ENCODE data around the gene DIPK1A.

Gene DIPK1A

DNA sequence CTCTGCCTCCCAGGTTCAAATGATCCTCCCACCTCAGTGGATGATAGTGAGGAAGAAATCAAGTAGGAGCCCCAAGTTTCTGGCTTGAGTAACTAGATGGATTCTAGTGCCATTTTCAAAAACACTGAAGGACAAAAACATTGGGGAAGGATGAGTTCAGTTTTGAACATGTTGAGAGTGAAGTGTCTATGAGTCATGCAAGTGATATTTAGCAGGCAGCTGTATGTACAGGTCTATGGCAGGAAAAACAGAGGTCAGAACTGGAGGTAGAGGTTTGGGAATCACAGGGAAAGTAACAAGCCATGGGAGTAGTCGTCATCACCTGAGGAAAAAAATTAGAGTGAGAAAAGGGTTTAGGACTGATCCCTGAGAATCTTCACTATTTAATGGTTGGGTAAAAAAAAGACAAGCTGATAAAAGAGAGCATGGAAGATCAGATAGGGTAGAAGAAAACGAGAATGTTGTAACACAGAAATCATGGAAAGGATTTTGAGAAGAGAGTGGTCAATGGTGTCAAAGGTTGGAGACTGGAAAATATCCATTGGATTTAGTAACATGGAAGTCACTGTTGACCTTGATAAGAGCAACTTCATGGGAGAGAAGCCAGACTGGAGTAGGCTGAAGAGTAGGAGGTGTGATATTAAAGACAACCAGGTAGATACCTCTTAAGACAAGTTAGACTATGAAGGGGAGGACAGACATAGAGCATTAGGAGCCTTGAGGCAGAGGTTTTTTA, 53.1 kb downstream of the DIPK1A start:
- no peak for TF ChIP-seq CTCF (IDR thresholded peaks at IDR 0.05; ENCODE audit: low read depth, low read length, missing control alignments)
- no peak for DNase-seq (ENCODE audit: extremely low read depth, low read depth)
- H3K4me3 ChIP-seq (replicated peaks; ENCODE audit: low read depth, low read length), result no peak overlapping the region

DNA sequence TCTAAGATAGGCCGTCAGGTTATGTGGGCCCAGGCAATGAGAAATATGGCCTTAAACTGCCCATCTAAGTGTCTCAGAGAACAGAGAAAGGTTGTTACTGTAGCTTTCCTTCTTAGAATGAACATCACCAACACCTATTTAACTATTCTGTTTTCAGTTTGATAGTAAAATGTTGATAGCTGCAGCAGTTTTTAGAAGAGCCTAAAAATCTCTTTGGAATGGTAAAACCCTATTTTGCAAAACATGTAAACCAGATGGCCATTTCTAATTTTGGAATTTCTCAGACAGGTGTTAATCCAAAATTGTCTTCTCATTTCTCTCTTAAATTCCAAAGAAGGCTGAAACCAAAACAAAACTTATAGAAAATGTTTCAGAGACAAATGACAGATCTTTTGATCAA, 57.5 kb downstream of the DIPK1A start:
- DNase-seq (ENCODE audit: extremely low read depth, low read depth), result no peak
- TF ChIP-seq CTCF (IDR thresholded peaks at IDR 0.05; ENCODE audit: low read depth, low read length, missing control alignments), result no peak
- H3K4me3 ChIP-seq (replicated peaks; ENCODE audit: low read depth, low read length), result no peak overlapping the region

GRCh38 chr1:92902406-92902744, 58.9 kb downstream of the DIPK1A start:
- no peak overlapping the region for H3K4me3 ChIP-seq (replicated peaks; ENCODE audit: low read depth, low read length)
- TF ChIP-seq CTCF (IDR thresholded peaks at IDR 0.05; ENCODE audit: low read depth, low read length, missing control alignments), result no peak
- DNase-seq (ENCODE audit: extremely low read depth, low read depth), result no peak

DNA sequence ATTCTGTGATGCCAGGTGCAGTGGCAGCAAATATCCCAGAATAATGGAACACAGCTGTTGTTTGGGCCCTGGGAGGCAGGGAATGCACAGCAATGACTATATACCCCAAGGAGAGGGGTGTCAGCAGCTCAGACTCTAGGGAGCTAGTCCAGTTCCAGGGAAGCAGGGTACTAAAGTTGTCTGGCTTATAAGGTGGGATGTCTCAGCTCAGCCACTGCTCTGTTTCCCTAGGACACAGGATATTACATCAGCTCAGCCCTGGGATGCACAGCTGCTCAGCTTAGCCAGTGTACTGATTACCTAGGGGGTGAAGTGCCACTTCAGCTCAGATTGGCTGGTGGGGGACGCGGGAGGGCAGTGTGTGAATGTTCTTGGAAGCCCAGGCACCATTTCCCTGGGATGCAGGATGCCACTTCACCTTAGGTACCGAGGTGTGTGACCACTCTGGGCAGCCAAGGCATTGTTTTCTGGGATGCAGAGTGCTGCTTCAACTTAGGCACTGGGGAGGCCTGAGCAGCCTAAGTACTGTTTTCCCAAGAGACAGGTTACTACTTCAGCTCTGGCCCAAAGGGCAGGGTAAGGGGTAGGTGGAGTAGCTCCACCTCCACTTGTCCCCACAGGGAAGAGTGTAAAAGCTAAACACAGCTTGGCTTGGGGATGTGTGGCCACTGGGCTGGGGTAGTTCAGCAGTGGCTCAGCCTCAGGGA, 59.4 kb downstream of the DIPK1A start:
- DNase-seq (ENCODE audit: extremely low read depth, low read depth), result no peak
- no peak for TF ChIP-seq CTCF (IDR thresholded peaks at IDR 0.05; ENCODE audit: low read depth, low read length, missing control alignments)
- H3K4me3 ChIP-seq (replicated peaks; ENCODE audit: low read depth, low read length), result no peak overlapping the region

- H3K4me3 ChIP-seq (replicated peaks; ENCODE audit: low read depth, low read length), result no peak overlapping the region
- TF ChIP-seq CTCF (IDR thresholded peaks at IDR 0.05; ENCODE audit: low read depth, low read length, missing control alignments), result no peak
- DNase-seq (ENCODE audit: extremely low read depth, low read depth), result no peak
Observed at GRCh38 chr1:92901126-92901525, 60.1 kb downstream of the DIPK1A start.

DNA sequence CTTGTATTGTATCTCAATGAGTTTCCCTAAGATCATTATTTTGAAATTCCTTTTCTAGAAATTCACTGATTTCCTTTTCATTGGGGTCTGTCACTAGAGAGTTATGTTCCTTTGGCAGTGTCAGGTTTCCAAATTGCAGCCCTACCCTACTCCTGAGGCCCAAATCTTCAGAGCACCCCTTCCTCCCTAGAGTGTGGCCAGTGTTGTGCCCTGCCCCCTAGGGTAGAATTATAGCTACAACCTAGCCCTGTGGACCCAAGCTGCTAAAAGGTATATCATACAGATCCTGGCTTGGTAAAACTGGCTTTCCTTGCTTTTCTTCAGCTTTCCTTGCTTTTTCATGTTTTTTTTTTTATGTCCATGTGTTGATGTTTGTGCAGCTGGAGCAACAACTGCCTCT, 60.7 kb downstream of the DIPK1A start:
- DNase-seq (ENCODE audit: extremely low read depth, low read depth), result no peak
- no peak for TF ChIP-seq CTCF (IDR thresholded peaks at IDR 0.05; ENCODE audit: low read depth, low read length, missing control alignments)
- no peak overlapping the region for H3K4me3 ChIP-seq (replicated peaks; ENCODE audit: low read depth, low read length)

All from HFF-Myc (cell line).